Measurements from ENCODE around the gene KIAA0408. TPM values are rescaled to one million over a fixed set of nuclear protein-coding genes. Genes with fewer than 3 reads are reported as not detected.

Gene KIAA0408
- total RNA-seq, 2 experiments from 2014 or later = 1.0 to 1.3 TPM

GRCh38 chr6:127497410-127497809 is 38.2 kb upstream of the KIAA0408 start:
- no peaks in the 10 kb centered on the region for H3K4me1 ChIP-seq (ENCODE audit: insufficient read depth, low read length)
- intact Hi-C loops (cut with DNase I, micrococcal nuclease) = no loop called here
- no peaks in the 10 kb centered on the region for H3K27me3 ChIP-seq (ENCODE audit: control insufficient read depth in 1 of 2, insufficient read depth in 2 of 2, low read length in 2 of 2)
- Mint-ChIP-seq H3K27me3 (no peaks in the 10 kb centered on the region), H3K4me3 (no peak overlapping the region), H3K27ac (no peak overlapping the region), H3K36me3 (ENCODE audit: low read depth) (no peaks in the 10 kb centered on the region), H3K4me1 (ENCODE audit: low read depth) (no peaks in the 10 kb centered on the region), H3K9me3 (no peaks in the 10 kb centered on the region)
- CTCF ChIA-PET = interaction anchor here (1.7 kb wide), 1 partner anchor 19 kb away, joined by 4 read pairs; no protein-coding TSS in a partner anchor
- H3K27ac ChIP-seq (ENCODE audit: low read depth in 1 of 2, low read length in 2 of 2) = no peak overlapping the region
- DNase-seq = no peak
- POLR2A ChIA-PET = no interaction called here
- no peaks in the 10 kb centered on the region for H3K36me3 ChIP-seq (ENCODE audit: insufficient read depth, low read length)
- no peak for TF ChIP-seq CTCF (IDR thresholded peaks at IDR 0.05)
- no peak overlapping the region for H3K4me3 ChIP-seq (ENCODE audit: low read length)
- no peak for ATAC-seq (ENCODE audit: poor library complexity)
- no peaks in the 10 kb centered on the region for H3K9me3 ChIP-seq (ENCODE audit: control insufficient read depth in 1 of 2, insufficient read depth in 1 of 2, low read length in 2 of 2)

- intact Hi-C loops (cut with DNase I, micrococcal nuclease) = no loop called here
- POLR2A ChIA-PET = no interaction called here
These were observed 37.3 kb upstream of the KIAA0408 start for GRCh38 chr6:127496471-127496870.

GRCh38 chr6:127494240-127494767 is 35.1 kb upstream of the KIAA0408 start:
- no peaks in the 10 kb centered on the region for H3K4me1 Mint-ChIP-seq (ENCODE audit: low read depth)
- Histone ChIP-seq H3K9me3 (ENCODE audit: control insufficient read depth in 1 of 2, insufficient read depth in 1 of 2, low read length in 2 of 2) (no peaks in the 10 kb centered on the region), H3K4me3 (ENCODE audit: low read length) (no peak overlapping the region), H3K27ac (ENCODE audit: low read depth in 1 of 2, low read length in 2 of 2) (no peak overlapping the region), H3K4me1 (ENCODE audit: insufficient read depth, low read length) (no peaks in the 10 kb centered on the region), H3K27me3 (ENCODE audit: control insufficient read depth in 1 of 2, insufficient read depth in 2 of 2, low read length in 2 of 2) (no peaks in the 10 kb centered on the region), H3K36me3 (ENCODE audit: insufficient read depth, low read length) (no peaks in the 10 kb centered on the region)
- TF ChIP-seq CTCF (IDR thresholded peaks at IDR 0.05) = no peak
- no peak overlapping the region for H3K27ac Mint-ChIP-seq
- ChIA-PET POLR2A (no interaction called here), CTCF (interaction anchor here (1.0 kb wide), 1 partner anchor 22 kb away, joined by 3 read pairs; no protein-coding TSS in a partner anchor)
- ATAC-seq (ENCODE audit: poor library complexity) (no peak), DNase-seq (no peak)
- H3K36me3 Mint-ChIP-seq (ENCODE audit: low read depth) = no peaks in the 10 kb centered on the region
- intact Hi-C loops (cut with DNase I, micrococcal nuclease) = no loop called here
- no peaks in the 10 kb centered on the region for H3K9me3 Mint-ChIP-seq
- H3K4me3 Mint-ChIP-seq = no peak overlapping the region
- no peaks in the 10 kb centered on the region for H3K27me3 Mint-ChIP-seq

More at GRCh38 chr6:127496471-127496870, 37.3 kb upstream of the KIAA0408 start:
- H3K4me1 Mint-ChIP-seq (ENCODE audit: low read depth) = no peaks in the 10 kb centered on the region
- Histone ChIP-seq H3K9me3 (ENCODE audit: control insufficient read depth in 1 of 2, insufficient read depth in 1 of 2, low read length in 2 of 2) (no peaks in the 10 kb centered on the region), H3K4me1 (ENCODE audit: insufficient read depth, low read length) (no peaks in the 10 kb centered on the region), H3K27ac (ENCODE audit: low read depth in 1 of 2, low read length in 2 of 2) (no peak overlapping the region), H3K4me3 (ENCODE audit: low read length) (no peak overlapping the region), H3K36me3 (ENCODE audit: insufficient read depth, low read length) (no peaks in the 10 kb centered on the region), H3K27me3 (ENCODE audit: control insufficient read depth in 1 of 2, insufficient read depth in 2 of 2, low read length in 2 of 2) (no peaks in the 10 kb centered on the region)
- CTCF ChIA-PET = interaction anchor here (1.7 kb wide), 1 partner anchor 20 kb away, joined by 4 read pairs; no protein-coding TSS in a partner anchor
- DNase-seq = no peak
- no peak overlapping the region for H3K27ac Mint-ChIP-seq
- H3K9me3 Mint-ChIP-seq = no peaks in the 10 kb centered on the region
- H3K36me3 Mint-ChIP-seq (ENCODE audit: low read depth) = no peaks in the 10 kb centered on the region
- TF ChIP-seq CTCF (IDR thresholded peaks at IDR 0.05) = no peak
- no peaks in the 10 kb centered on the region for H3K27me3 Mint-ChIP-seq
- no peak for ATAC-seq (ENCODE audit: poor library complexity)
- H3K4me3 Mint-ChIP-seq = no peak overlapping the region

Measured in CD4-positive, alpha-beta T cell (primary cell).